Left renal pelvis (tissue), 4 donors: ENCODE data around the gene RDH12. TPM values are rescaled to one million over a fixed set of nuclear protein-coding genes. Genes with fewer than 3 reads are reported as not detected.
A peak's percentile ranks its signal among the peaks of the same experiment; 100 is the strongest.
"Not testable (repeated sequence)": the region's sequence is repeated elsewhere in the genome, so short reads cannot be mapped to it uniquely, and the experiment has no call there.

Source experiments
- DNase-seq, 4 donors: peaks; one replicate each; pipeline ENCODE4 v3.0.0-alpha.2; 2013; ENCODE audit warnings: low read depth in 4 of 4, low spot score in 3 of 4
- polyA plus RNA-seq, 4 donors: library from polyadenylated mRNA; unstranded; fragments of 120-200 nt; gene quantifications; one replicate each; pipeline ENCODE4 v1.2.1, GENCODE V29; 2013; ENCODE audit not compliant: insufficient read length in 4 of 4

RDH12 gene
- under 1 TPM in 3 of 4 donors, not detected in 1; 0.36 to 0.84 (median 0.42) TPM for polyA plus RNA-seq

DNA sequence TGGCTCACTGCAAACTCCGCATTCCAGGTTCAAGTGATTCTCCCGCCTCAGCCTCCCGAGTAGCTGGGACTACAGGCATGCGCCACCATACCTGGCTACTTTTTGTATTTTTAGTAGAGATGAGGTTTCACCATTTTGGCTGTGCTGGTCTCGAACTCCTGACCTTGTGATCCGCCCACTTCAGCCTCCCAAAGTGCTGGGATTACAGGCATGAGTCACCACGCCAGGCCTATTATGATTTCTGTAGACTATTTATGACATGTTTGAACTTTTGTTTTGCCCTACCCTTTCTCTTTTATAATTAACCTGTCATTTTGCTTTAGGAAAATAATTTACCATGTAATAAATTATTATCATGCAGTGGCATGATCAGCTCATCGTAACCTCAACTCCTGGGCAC lies at the start of gene RDH12:
Gene RDH12, plus strand, starts transcription at position 395 of the 400 bp plus-strand sequence. CDS start 20,757 bp downstream, outside the sequence.
- DNase-seq, result not testable (repeated sequence)

- DNase-seq, result no peak
Observed at GRCh38 chr14:67652189-67652588, 49.5 kb upstream of the RDH12 start.

DNA sequence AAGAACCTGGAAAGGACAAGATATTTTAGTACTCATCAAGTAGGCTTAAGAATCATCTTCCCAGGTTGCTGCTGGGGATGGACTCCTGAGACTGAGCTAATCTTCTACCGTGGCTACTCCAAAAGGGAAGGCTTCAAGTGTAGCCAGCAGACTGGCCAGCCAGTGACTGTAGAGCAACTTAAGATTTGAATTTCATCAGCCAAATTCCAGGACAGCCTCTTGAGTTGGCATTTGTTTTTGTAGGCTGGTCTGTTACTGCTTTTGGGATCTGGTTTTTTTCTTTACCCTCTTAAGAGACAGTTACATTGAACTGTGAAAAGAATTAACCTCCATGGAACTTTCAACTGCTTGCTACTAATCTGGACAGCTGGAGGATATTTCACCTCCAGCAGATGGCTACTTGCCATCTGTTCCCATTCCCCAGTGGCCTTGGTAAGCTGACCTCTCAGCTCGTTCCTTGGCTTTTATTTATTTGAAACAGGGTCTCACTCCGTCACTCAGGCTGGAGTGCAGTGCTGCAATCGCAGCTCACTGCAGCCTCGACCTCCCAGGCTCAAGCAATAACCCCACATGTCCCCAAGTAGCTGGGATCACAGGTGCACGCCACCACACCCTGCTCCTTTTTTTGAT lies 47.9 kb upstream of the RDH12 start:
- DNase-seq, result no peak

GRCh38 chr14:67663633-67664032 lies 38.1 kb upstream of the RDH12 start:
- no peak for DNase-seq

- DNase-seq, result no peak
Observed at GRCh38 chr14:67665868-67666267, 35.8 kb upstream of the RDH12 start.

DNA sequence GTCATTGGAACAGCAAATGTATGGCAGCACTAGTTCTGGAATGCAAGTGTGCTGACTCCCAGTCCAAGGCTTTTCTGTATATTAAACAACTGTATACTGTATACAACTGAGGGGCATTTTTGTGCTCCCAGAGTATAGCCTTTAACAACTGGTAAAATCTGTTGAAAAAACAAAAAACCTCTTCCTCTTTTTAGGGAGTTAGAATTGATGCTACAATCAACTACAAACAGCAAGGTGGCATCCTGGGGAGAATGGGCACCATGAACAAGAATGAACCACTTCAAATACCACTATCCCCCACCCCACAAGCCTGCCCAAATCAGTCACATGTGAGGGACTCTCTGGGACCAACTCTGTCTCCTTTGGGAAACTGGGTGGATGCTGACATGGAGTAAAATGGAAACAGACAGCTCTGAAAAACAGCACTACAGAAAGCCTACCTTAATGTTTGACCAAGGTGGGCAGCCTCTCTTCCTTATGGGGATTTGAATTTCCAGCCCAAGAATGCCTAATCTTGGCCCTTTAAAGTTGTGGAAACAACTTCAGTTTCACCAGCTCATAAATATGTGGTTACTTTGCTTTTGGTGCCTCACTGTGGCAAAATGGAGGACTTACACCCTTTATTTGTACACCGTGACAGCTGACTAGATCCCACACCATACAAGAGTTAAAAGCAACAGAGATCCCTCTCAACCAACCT lies 34.8 kb upstream of the RDH12 start:
- DNase-seq, result no peak

GRCh38 chr14:67668559-67668958 lies 33.1 kb upstream of the RDH12 start:
- DNase-seq, result no peak

DNA sequence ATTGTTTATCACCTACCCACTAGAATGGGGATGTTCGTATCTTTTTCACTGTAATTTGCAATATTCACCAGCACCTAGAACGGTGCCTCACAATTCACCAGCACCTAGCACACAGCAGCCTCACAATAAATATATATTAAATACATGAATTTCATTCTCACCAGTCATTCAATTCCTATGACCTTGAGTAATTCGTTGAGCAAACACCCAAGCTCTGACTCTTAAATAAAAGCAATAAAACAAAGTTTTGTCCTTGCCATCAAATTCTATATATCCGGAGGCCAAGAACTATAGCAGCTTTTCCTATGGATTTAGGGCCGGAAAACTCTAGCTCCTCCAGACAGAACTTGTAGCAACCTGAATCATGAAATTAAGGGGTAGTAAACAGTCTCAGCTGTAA lies 28.2 kb upstream of the RDH12 start:
- DNase-seq, result no peak

- peak in 3 of 4 donors; percentile 39 to 59 (median 55) for DNase-seq
Observed at GRCh38 chr14:67674139-67674479, 27.6 kb upstream of the RDH12 start.

- peak in 3 of 4 donors; percentile 74 to 81 (median 79) for DNase-seq
Observed at GRCh38 chr14:67674480-67675218, 27.0 kb upstream of the RDH12 start, which contains the start of gene VTI1B. Gene VTI1B (minus strand): TSS chr14:67674632. CDS start chr14:67674489, 143 bp downstream.

DNA sequence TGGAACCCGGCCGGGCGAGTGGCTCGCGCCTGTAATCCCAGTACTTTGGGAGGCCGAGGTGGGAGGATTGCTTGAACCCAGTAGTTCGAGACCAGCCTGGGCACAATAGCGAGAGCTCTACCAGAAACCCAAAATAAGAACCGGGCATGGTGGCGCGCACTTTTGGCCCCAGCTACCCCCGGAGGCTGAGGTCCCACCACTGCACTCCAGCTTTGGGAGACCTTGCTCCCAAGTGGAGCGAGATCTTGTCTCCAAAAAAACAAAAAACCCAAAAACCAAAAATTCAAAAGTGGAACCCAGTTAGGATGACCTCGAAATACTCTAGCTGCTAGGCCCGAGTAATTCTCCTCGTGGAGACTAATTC lies 26.5 kb upstream of the RDH12 start:
- no peak for DNase-seq

- DNase-seq, result no peak
Observed at GRCh38 chr14:67679006-67679405, 22.7 kb upstream of the RDH12 start.

- DNase-seq, result no peak
Observed at GRCh38 chr14:67680121-67680602, 21.5 kb upstream of the RDH12 start.

GRCh38 chr14:67680941-67681340 lies 20.7 kb upstream of the RDH12 start:
- no peak for DNase-seq

DNA sequence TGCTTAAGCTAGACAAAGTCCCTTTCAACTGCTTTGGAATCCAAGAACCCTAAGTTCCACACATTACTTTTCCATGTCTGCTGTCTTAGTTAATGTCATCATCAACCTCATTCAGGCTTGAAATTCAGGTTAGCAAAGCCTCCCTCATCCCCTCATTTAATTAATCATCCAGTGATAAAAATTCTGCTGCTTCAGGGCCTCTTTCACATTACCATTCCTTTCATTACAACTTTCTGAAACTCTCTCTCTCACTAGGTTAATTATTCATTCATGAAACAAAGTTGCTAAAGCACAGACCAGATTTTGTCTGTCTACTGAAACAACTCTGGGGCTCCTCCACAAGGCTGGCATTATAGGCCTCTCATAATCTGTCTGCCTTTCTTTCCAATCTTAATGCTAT lies 17.8 kb upstream of the RDH12 start:
- DNase-seq, result no peak

- DNase-seq, result no peak
Observed at GRCh38 chr14:67690011-67690410, 11.7 kb upstream of the RDH12 start.

DNA sequence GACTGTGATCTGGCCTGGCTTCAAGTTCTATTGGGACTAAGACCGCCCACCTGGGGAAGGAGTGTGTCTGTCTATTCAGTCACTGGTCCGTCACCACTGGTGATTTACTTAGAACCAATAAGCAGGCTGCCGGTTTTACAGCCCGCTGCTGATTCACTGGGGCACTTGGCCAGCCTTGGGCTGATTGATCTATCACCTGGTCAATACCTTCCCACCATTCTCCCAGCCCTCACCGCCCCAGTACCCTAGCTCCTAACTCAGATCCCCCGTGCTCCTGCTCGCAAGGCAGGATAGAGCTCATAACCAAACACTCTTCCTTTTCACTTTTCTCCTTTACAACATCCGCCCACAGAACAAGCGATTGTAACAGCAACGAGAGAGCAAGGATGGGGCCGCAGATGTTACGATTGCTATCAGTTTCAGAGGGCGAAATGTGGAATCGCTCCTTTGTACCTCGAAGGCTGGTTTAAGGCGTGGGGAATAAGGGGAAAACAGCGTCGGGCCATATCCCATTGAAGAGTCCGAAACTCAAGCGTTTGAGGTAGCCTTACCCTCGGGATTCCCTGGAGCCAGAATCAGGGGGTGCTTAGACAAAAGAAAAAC lies 6.8 kb upstream of the RDH12 start:
- peak in 3 of 4 donors; percentile 38 to 64 (median 55) for DNase-seq

- peak in 3 of 4 donors; percentile 76 to 86 (median 79) for DNase-seq
Observed at GRCh38 chr14:67695394-67695949, 6.2 kb upstream of the RDH12 start, which contains the start of gene RDH11. Gene RDH11 (minus strand): TSS chr14:67695764. CDS start chr14:67695703, 61 bp downstream.

- DNase-seq, result no peak
Observed at GRCh38 chr14:67697006-67697405, 4.7 kb upstream of the RDH12 start.

DNA sequence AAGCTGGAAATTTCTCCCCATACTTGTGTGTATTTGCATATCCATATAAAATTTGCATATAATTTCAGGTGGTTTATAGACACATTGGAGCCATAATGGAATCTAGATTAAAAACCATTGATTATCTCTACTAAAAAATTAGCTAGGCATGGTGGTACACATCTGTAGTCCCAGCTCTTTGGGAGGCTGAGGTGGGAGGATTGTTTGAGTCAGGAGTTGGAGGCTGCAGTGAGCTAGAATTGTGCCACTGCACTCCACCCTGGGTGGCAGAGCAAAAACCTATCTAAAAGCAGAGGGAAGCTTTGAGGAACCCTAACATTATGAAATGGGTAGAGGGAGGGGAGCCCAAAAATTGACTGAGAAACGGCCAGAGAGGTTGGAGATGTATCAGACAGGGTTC lies 3.5 kb upstream of the RDH12 start:
- no peak for DNase-seq

GRCh38 chr14:67703997-67704396 lies 2.3 kb downstream of the RDH12 start:
- DNase-seq, result no peak
